Measurements from ENCODE around the gene XIST. TPM values are rescaled to one million over a fixed set of nuclear protein-coding genes. Genes with fewer than 3 reads are reported as not detected.

The XIST gene
- total and polyA plus RNA-seq, 2 donors (not counting 1 experiment from before 2014, with no cell fraction given): 193 TPM; not detected in 1

GRCh38 chrX:73831500-73831899, 21.0 kb downstream of the XIST start:
- Histone ChIP-seq H3K9ac (ENCODE audit: low read length) (no peak overlapping the region), H3K4me2 (replicated peaks; ENCODE audit: low read depth, low read length, poor library complexity, severe bottlenecking) (no peak overlapping the region), H3K27ac (ENCODE audit: low read length in 2 of 2) (no peak overlapping the region), H3K4me1 (ENCODE audit: control insufficient read depth in 2 of 2, insufficient read depth in 2 of 2, low read length in 2 of 2) (no peaks in the 10 kb centered on the region), H3K79me2 (ENCODE audit: control insufficient read depth, insufficient read depth, low read length) (peaks cover 6% of the 10 kb centered on the region), H3K9me3 (ENCODE audit: control extremely low read depth in 1 of 3, control insufficient read depth in 2 of 3, insufficient read depth in 1 of 3, low read length in 2 of 3) (no peaks in the 10 kb centered on the region), H3K4me3 (ENCODE audit: control extremely low read depth in 1 of 5, extremely low read depth in 1 of 5, insufficient read depth in 1 of 5, low read depth in 2 of 5, low read length in 4 of 5) (no peak overlapping the region), H3K36me3 (replicated peaks in 1 of 2; ENCODE audit: control extremely low read depth in 1 of 2, control insufficient read depth in 1 of 2, extremely low read depth in 1 of 2, insufficient read depth in 2 of 2, low read length in 1 of 2) (no peaks in the 10 kb centered on the region), H4K20me1 (ENCODE audit: control insufficient read depth, insufficient read depth, low read length, poor library complexity, severe bottlenecking) (peaks cover 40% of the 10 kb centered on the region), H3K27me3 (replicated peaks in 1 of 4; ENCODE audit: control extremely low read depth in 1 of 4, control insufficient read depth in 3 of 4, insufficient read depth in 4 of 4, low read length in 3 of 4) (no peaks in the 10 kb centered on the region), H2AFZ (ENCODE audit: insufficient read depth, low read depth, low read length, poor library complexity, severe bottlenecking) (no peak overlapping the region)
- no peaks in the 10 kb centered on the region for H3K9me3 Mint-ChIP-seq (ENCODE audit: insufficient read depth)
- TF ChIP-seq CTCF (IDR thresholded peaks at IDR 0.05) (no peak), EZH2 (IDR thresholded peaks at IDR 0.05; ENCODE audit: borderline replicate concordance, insufficient read depth, low read depth, low read length, poor library complexity, severe bottlenecking) (no peak)
- ChIA-PET POLR2A (no interaction called here), CTCF (no interaction called here)
- ATAC-seq (ENCODE audit: low read depth): no peak
- no CpG with 5 or more reads among the region's 2 CpGs for WGBS (ENCODE audit: insufficient coverage)
- intact Hi-C loops (cut with micrococcal nuclease): no loop called here
- H3K27me3 Mint-ChIP-seq: peaks cover 4% of the 10 kb centered on the region
- DNase-seq: no peak
- H3K27ac Mint-ChIP-seq: no peak overlapping the region
- no peaks in the 10 kb centered on the region for H3K4me1 Mint-ChIP-seq
- no peak overlapping the region for H3K4me3 Mint-ChIP-seq

- Histone ChIP-seq H3K4me3 (ENCODE audit: control extremely low read depth in 1 of 5, extremely low read depth in 1 of 5, insufficient read depth in 1 of 5, low read depth in 2 of 5, low read length in 4 of 5) (no peak overlapping the region), H3K36me3 (replicated peaks in 1 of 2; ENCODE audit: control extremely low read depth in 1 of 2, control insufficient read depth in 1 of 2, extremely low read depth in 1 of 2, insufficient read depth in 2 of 2, low read length in 1 of 2) (no peaks in the 10 kb centered on the region), H3K4me2 (replicated peaks; ENCODE audit: low read depth, low read length, poor library complexity, severe bottlenecking) (no peak overlapping the region), H3K27me3 (replicated peaks in 1 of 4; ENCODE audit: control extremely low read depth in 1 of 4, control insufficient read depth in 3 of 4, insufficient read depth in 4 of 4, low read length in 3 of 4) (no peaks in the 10 kb centered on the region), H2AFZ (ENCODE audit: insufficient read depth, low read depth, low read length, poor library complexity, severe bottlenecking) (no peak overlapping the region), H3K9me3 (ENCODE audit: control extremely low read depth in 1 of 3, control insufficient read depth in 2 of 3, insufficient read depth in 1 of 3, low read length in 2 of 3) (no peaks in the 10 kb centered on the region), H3K9ac (ENCODE audit: low read length) (no peak overlapping the region), H3K4me1 (ENCODE audit: control insufficient read depth in 2 of 2, insufficient read depth in 2 of 2, low read length in 2 of 2) (no peaks in the 10 kb centered on the region), H3K27ac (ENCODE audit: low read length in 2 of 2) (no peak overlapping the region), H4K20me1 (ENCODE audit: control insufficient read depth, insufficient read depth, low read length, poor library complexity, severe bottlenecking) (peaks cover 40% of the 10 kb centered on the region), H3K79me2 (ENCODE audit: control insufficient read depth, insufficient read depth, low read length) (peaks cover 3% of the 10 kb centered on the region)
- TF ChIP-seq EZH2 (IDR thresholded peaks at IDR 0.05; ENCODE audit: borderline replicate concordance, insufficient read depth, low read depth, low read length, poor library complexity, severe bottlenecking) (no peak), CTCF (IDR thresholded peaks at IDR 0.05) (no peak)
- Mint-ChIP-seq H3K27me3 (peaks cover 4% of the 10 kb centered on the region), H3K4me3 (no peak overlapping the region), H3K9me3 (ENCODE audit: insufficient read depth) (no peaks in the 10 kb centered on the region), H3K4me1 (no peaks in the 10 kb centered on the region), H3K27ac (no peak overlapping the region)
- intact Hi-C loops (cut with micrococcal nuclease): no loop called here
- DNase-seq (no peak), ATAC-seq (ENCODE audit: low read depth) (no peak)
- POLR2A ChIA-PET: no interaction called here
- WGBS (ENCODE audit: insufficient coverage): no CpG with 5 or more reads among the region's 9 CpGs
- CTCF ChIA-PET: no interaction called here
Observed at GRCh38 chrX:73830489-73831414, 21.8 kb downstream of the XIST start.

Data from B cell (primary cell).